AG04450 (cell line): ENCODE data around the gene SSUH2. TPM values are rescaled to one million over a fixed set of nuclear protein-coding genes. Genes with fewer than 3 reads are reported as not detected.

Experiments used
- CTCF ChIA-PET: fragments of 300-600, 350-600 bp; formaldehyde crosslinking; extraction: SDS; loops from one replicate; lab custom pipeline; 2022; ENCODE audit warnings: antibody characterized with exemption, inconsistent platforms; lab: Charles Lee
- POLR2A ChIA-PET: fragments of 350-600 bp; formaldehyde crosslinking; extraction: SDS; loops from one replicate; lab custom pipeline; 2021; ENCODE audit warnings: antibody characterized with exemption, inconsistent platforms; lab: Yijun Ruan, JAX
- DNase-seq: peaks from one replicate; pipeline ENCODE4 v3.0.0-alpha.2; 2011; ENCODE audit warnings: low read depth, low spot score
- H3K27ac ChIP-seq: one replicate; pipeline ENCODE4 v1.5.1; 2012; ENCODE audit warnings: low read depth, low read length, control low read depth
- H3K27me3 ChIP-seq: one replicate; pipeline ENCODE4 v1.6.0; 2012; ENCODE audit warnings: low read length; ENCODE audit not compliant: control insufficient read depth, insufficient read depth
- H3K4me3 ChIP-seq: 2 replicates; pipeline ENCODE4 v1.5.1; 2011; ENCODE audit warnings: mild to moderate bottlenecking, low read depth, low read length, control low read depth
- H3K9me3 ChIP-seq: 2 replicates; pipeline ENCODE4 v1.5.1; 2012; ENCODE audit warnings: low read length; ENCODE audit not compliant: control insufficient read depth, insufficient read depth
- polyA plus RNA-seq: library from polyadenylated mRNA; depleted of rRNA; stranded (reverse); fragments of >200 nt; gene quantifications from 2 replicates; pipeline ENCODE4 v1.2.3, GENCODE V29; 2011
- TF ChIP-seq, protein P1 (sequence below): IDR thresholded peaks from 2 replicates; pipeline ENCODE4 v1.5.1; 2011; ENCODE audit warnings: low read depth, low read length, control low read depth, inconsistent platforms

The SSUH2 gene
- polyA plus RNA-seq, 1 experiment, result 0.09 TPM

DNA sequence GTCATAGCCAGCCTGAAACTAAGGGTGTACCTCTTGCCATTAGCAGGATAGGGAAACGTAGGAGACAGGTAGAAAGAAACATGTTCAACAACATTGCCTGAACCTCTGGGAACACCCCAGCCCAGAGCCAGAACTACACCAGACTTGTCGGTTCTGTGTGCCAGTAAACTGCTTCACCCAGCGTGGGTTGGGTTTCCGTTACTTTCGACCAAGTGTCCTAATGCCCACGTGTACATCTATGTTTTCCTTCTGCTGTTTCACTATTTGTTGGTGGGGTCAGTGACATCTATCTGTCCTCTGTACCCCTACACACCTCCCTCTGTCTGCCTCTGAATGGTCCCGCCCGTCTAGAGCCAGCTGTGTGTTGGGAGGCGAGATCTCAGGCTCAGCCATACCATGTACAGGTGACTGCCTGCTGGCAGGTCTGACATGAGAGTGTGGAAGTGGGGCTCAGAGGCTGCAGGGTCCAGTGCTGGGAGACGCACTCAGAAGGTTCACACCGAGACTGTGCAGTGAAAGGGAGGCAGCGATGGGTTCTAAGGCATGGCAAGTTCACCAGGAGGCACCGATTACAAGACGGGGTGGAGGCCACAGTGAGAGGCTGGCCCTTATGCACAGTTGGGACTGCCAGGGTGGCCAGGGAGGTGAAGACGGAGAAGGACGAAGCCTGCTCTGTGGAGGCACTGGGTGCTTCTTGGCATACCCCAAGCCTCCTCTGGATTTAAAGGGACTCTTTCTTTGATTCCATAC lies 36.4 kb downstream of the SSUH2 start:
- no peak for DNase-seq
- no peaks in the 10 kb centered on the region for H3K9me3 ChIP-seq
- POLR2A ChIA-PET, result no interaction called here
- CTCF ChIA-PET, result interaction anchor here (0.7 to 4.1 kb wide), 8 partner anchors 11 to 283 kb away, joined by 3 to 44 read pairs (median 4); no protein-coding TSS in a partner anchor
- no peak overlapping the region for H3K4me3 ChIP-seq
- peaks cover 3% of the 10 kb centered on the region for H3K27me3 ChIP-seq
- no peak overlapping the region for H3K27ac ChIP-seq
- TF ChIP-seq, protein P1, sequence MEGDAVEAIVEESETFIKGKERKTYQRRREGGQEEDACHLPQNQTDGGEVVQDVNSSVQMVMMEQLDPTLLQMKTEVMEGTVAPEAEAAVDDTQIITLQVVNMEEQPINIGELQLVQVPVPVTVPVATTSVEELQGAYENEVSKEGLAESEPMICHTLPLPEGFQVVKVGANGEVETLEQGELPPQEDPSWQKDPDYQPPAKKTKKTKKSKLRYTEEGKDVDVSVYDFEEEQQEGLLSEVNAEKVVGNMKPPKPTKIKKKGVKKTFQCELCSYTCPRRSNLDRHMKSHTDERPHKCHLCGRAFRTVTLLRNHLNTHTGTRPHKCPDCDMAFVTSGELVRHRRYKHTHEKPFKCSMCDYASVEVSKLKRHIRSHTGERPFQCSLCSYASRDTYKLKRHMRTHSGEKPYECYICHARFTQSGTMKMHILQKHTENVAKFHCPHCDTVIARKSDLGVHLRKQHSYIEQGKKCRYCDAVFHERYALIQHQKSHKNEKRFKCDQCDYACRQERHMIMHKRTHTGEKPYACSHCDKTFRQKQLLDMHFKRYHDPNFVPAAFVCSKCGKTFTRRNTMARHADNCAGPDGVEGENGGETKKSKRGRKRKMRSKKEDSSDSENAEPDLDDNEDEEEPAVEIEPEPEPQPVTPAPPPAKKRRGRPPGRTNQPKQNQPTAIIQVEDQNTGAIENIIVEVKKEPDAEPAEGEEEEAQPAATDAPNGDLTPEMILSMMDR, result no peak

DNA sequence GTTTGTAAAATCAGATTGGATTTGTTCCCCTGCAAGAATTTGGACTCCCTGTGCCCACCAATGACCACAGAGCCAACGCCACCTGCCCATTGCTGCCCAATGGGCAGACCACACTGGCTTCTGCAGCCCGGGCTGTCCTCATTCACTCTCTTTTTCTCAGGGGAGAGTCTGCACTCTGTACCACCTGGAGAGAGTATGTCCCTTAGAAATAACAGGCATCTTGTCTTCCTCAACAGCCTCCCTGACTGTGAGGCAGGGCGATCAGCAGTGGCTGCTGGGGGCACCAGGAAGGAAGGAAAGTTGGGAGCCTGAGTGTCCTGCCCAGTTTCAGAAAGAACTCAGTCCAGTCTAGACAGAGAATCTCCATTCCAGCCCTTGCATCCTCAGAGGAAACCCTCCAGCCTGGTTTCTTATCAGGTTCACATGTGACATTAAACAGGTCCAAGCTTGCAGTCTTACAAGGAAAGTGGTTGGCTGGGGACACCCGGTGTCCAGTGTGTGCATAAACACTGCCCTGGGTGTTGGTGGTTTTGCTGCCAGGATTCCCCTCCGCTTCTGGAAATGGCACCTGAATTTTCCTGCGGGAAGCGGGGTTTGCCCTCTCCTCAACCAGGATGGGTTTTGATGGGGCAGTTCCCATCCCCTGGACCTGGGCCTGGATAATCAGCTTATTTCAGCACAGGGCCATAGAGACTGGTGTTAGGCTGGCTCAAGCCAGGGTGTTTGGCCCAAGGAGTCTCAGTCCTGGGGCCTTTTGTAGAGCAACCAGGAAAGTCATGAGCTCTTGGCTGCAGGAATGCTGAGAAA lies 37.2 kb downstream of the SSUH2 start:
- ChIA-PET POLR2A (no interaction called here), CTCF (interaction anchor here (0.7 to 4.1 kb wide), 12 partner anchors 12 to 282 kb away, joined by 3 to 44 read pairs (median 4); no protein-coding TSS in a partner anchor)
- H3K9me3 ChIP-seq, result no peaks in the 10 kb centered on the region
- H3K4me3 ChIP-seq, result no peak overlapping the region
- no peak overlapping the region for H3K27ac ChIP-seq
- TF ChIP-seq, protein P1, result peak; percentile 60
- peak; percentile 37 for DNase-seq
- H3K27me3 ChIP-seq, result peaks cover 3% of the 10 kb centered on the region

DNA sequence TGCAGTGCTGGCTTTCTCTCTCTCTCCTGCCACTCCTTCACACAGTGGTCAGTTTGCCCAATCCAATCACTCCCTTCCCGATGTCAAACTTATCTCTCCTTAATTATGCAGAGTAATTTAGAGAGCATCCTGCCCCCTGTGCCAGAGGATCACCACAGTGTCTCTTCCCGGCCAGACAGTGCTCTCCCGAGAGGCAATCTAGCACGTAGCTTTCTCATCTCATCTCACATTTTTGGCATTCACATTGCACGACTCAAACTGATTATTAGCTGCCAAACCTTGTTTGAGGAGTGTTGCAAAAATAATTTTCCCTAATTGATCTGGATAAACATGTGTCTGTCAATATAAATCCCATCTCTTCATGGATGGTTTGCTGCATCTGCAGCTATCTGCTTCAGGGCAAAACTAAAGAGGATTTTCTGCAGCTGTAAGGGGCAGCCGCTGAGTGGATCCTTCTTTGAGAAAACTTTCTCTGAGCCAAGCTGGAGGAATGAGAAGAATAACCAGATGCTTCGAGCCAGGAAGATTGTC lies 37.8 kb downstream of the SSUH2 start:
- ChIA-PET POLR2A (no interaction called here), CTCF (interaction anchor here (0.8 to 4.1 kb wide), 8 partner anchors 15 to 282 kb away, joined by 3 to 44 read pairs (median 5); no protein-coding TSS in a partner anchor)
- Histone ChIP-seq H3K9me3 (no peaks in the 10 kb centered on the region), H3K27ac (no peak overlapping the region), H3K27me3 (peaks cover 3% of the 10 kb centered on the region), H3K4me3 (no peak overlapping the region)
- no peak for DNase-seq
- TF ChIP-seq, protein P1, result no peak

DNA sequence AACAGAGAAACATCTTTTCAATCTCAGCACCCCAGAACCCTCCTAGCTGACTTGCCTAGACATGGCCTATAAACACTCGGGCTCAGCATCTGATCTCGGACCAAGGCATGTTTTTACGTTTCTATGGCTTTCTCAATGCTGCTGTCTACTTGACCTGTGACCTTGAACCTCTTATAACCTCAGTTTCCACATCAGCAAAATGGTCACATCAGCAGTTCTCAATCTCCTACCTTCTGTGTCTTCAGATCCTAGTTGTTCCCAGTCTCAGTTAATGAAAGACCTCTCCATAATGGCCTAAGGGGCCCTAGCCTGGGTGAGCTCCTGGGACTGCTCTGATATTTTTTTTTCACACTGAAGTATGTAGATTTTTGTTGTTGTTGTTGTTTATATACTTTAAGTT lies 39.6 kb downstream of the SSUH2 start:
- ChIA-PET POLR2A (no interaction called here), CTCF (interaction anchor here (4.1 kb wide), 1 partner anchor 162 kb away, joined by 44 read pairs; no protein-coding TSS in a partner anchor)
- no peaks in the 10 kb centered on the region for H3K9me3 ChIP-seq
- no peak for DNase-seq
- H3K27ac ChIP-seq, result no peak overlapping the region
- no peaks in the 10 kb centered on the region for H3K27me3 ChIP-seq
- H3K4me3 ChIP-seq, result no peak overlapping the region
- TF ChIP-seq, protein P1, result no peak
